Stimulated activated CD4-positive, alpha-beta T cell treated with anti-CD3 and anti-CD28 coated beads, Interleukin-1b, Interleukin-23, amount 100 ng/mL, for 1 hour (primary cell): ENCODE results near the gene ADNP2.

Experiments used
- DNase-seq, 2 donors: peaks; one replicate each; pipeline ENCODE4 v3.0.0-alpha.2; 2020; ENCODE audit warnings: low read depth in 2 of 2

The ADNP2 gene

GRCh38 chr18:80108739-80109675, at the start of gene ADNP2:
ADNP2 (plus strand) TSS chr18:80109262; CDS start chr18:80117543, 8,281 bp downstream.
- peak; percentile 59 to 64 for DNase-seq

GRCh38 chr18:80059945-80060344, 49.1 kb upstream of the ADNP2 start:
- DNase-seq = no peak

DNA sequence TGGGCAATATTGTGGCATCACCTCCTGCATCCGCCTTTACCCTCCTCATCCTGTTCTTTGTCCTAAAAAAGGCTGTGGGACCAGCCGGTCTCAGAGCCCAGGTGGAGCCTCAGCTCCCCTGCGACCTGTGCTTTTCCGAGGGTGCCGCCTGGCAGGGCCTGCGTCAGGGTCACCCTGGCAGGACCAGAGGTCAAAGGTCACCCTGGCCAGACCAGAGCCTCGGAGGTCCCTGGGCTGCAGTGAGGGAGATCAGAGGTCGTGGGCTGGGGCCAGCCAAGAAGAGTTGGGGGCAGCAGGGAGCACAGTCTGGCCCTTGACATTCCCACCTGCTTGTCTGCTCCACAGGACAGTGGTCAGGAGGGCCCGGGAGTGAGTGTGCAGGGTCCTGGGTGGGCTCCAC, 43.4 kb upstream of the ADNP2 start:
- DNase-seq = no peak

GRCh38 chr18:80067321-80067720, 41.7 kb upstream of the ADNP2 start:
- no peak for DNase-seq

GRCh38 chr18:80067897-80068296, 41.2 kb upstream of the ADNP2 start:
- DNase-seq = no peak

GRCh38 chr18:80068571-80069272, 40.3 kb upstream of the ADNP2 start:
- DNase-seq = no peak

DNA sequence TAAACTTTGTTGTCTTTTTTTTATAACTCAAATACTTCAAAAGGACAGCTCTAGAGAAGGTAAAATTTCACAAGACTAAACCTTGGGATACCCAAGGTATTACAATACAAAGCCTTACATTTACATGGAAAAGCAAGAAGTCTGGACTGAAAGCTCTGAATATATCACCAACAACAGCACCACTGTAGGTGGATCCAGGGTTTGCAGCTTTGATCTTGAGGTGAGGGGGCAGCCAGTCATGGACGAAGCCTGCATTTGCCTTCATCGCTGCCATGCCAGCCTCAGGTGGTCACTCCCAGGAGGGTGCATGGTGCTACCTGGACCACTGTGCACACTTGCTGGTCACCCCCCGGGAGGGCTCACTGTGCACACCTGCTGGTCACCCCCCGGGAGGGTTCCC, 38.2 kb upstream of the ADNP2 start:
- no peak for DNase-seq

DNA sequence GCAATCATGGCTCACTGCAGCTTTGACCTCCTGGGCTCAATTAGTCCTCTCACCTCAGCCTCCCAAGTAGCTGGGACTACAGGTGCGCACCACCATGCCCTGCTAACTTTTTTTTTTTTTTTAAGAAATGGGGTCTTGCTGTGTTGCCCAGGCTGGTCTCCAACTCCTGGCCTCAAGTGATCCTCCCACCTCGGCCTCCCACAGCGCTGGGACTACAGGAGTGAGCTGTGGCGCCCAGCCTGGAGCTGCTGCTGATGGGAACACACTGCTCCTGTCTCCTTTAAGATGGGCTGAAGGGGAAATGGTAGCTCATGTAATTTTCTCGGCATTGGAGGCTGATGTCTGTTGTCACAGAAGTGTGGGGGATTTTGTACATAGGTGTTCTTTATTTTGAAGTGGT, 34.9 kb upstream of the ADNP2 start:
- no peak for DNase-seq

GRCh38 chr18:80074697-80075096, 34.4 kb upstream of the ADNP2 start:
- DNase-seq = no peak

- no peak for DNase-seq
Measured at GRCh38 chr18:80075940-80076339, 33.1 kb upstream of the ADNP2 start.

- DNase-seq = no peak
Measured at GRCh38 chr18:80076379-80076778, 32.7 kb upstream of the ADNP2 start.

DNA sequence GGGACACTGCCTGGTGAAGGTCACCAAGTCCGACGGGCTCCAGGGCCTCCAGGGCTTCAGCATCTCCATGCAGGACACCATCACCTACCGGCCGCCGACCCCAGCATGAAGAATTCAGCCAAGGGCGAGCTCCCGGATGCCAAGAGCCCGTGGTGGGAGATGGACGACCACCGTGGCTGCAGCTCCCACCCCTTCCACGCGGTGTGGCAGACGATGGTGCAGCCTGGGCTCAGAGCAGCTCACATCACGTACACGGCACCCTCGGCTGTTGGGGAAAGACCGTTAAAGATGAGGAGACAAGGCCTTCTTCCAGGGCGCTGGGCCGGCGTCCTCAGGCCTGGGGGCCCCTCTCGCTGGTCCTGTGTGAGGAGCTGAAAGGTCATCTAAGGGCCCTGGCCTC, 31.2 kb upstream of the ADNP2 start:
- DNase-seq = no peak

DNA sequence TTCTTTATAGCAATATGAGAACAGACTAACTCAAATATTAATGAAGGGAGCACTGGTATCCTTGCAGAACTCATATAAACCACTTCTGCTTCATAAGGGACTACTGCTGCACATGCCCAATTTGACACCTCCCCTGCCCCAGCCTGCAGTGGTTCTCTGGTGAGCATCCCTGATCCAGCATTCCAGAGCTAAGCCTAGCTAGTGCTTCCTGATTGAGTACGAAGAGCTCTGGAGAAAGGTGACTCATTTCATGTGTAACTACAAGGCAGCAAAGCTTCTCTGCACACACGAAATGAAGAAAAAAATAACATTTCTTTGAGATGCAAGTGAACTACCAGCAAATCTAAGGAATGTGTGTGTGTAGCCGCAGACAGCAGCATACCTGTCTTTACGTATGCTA, 22.8 kb upstream of the ADNP2 start:
- no peak for DNase-seq

- no peak for DNase-seq
Measured at GRCh38 chr18:80088036-80088435, 21.0 kb upstream of the ADNP2 start.

DNA sequence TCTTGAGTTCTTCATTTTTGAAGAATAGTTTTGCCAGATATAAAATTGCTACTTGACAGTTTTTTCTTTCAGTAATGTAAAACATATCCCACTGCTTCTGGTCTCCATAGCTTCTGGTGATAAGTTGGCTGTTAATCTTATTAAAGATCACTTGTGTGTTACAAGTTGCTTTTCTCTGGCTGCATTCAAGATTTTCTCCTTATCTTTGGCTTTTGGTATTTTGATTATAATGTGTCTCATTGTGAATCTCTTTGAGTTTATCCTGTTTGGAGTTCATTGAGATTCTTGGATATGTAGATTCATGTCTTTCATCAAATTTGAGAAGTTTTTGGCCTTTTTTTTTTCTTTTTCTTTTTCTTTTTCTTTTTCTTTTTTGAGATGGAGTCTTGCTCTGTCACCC, 20.2 kb upstream of the ADNP2 start:
- DNase-seq = no peak

GRCh38 chr18:80095414-80095813, 13.6 kb upstream of the ADNP2 start:
- no peak for DNase-seq

DNA sequence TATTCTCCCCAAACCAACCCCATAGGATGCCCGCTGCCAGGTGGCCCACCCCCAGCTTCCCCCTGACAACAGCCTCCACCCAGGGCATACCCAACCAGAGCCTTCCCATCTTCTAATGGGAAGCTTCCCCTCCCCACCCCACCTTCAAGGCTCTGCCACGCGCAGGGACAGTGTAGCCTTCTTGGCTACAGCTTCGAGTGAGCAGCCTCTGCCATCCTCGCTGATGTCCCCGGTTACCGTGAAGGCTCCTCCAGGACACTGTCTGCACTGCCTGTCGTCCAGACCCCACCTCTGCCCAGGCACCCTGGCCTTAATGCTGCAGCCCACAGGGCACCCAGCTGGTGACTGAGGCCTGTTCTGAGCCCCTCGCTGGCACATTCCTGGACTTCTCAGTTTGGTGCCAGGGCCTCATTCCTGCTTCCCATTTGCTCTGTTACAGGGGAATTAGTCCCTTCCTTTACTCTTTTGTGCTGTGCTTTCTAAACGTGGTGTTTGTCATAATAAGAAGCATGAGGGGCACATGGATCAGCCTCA, 13.0 kb upstream of the ADNP2 start:
- no peak for DNase-seq

DNA sequence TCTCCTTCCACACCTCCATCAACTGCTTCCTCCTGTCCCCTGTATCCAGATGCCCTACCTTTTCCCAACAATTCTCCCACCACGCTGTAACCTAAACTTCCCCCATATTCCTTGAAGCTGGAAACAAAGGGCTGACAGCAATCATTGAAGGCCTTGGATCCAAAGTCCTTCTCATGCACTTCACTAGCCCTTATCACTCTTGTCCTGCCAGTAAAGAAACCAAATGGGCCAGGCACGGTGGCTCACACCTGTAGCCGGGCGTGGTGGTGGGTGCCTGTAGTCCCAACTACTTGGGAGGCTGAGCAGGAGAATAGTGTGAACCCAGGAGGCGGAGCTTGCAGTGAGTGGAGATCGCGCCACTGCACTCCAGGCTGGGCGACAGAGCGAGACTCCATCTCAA, 11.9 kb upstream of the ADNP2 start:
- no peak for DNase-seq

DNA sequence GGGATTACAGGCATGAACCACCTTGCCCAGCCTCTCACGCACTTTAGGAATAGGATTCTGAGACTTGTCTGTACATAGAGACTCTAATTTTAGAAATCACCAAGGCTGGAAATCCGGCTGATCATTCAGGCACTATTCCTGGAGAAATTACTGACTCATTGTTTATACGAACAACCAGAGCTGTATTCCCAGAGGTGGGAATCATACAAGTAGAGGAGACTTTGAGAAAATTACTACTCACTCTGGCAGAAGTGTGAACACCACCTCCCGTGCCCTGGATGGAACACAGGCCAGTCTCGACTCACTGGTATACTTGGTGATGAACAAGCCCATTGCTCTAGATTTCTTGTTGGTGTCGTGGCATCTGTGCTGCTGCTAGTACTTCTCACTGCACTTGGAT, 5.8 kb upstream of the ADNP2 start:
- DNase-seq = no peak

- DNase-seq = no peak
Measured at GRCh38 chr18:80104364-80104779, 4.7 kb upstream of the ADNP2 start.

GRCh38 chr18:80105369-80106167, 3.5 kb upstream of the ADNP2 start:
- DNase-seq = no peak

DNA sequence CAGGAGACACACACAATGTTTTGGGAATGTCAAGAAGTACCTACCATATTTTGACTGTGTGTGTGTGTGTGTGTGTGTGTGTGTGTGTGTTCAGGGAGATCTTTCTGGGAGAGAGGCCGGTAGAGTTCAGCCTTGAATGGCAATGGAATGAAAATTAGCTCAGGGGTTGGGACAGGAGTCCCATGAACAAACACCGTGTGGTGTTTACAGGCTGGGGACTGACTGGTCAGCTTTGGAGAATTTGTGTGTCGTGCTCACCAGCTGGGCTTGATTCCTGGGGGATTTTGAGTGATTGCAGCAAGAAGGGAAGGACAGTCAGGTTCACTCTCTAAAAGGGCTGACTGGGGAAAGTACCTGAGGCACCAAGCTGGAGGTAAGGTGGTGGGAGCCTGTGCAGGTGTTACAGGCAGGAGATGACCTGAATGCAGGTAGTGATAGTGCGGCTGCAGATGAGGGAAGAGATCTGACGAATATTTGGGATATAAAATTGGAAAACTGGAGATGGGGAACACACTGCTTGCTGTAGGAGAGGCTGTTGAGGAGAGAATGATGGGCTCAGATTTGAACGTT, 2.5 kb upstream of the ADNP2 start:
- no peak for DNase-seq
